Trophoblast cell (in vitro differentiated cells and primary cell): Measurements from ENCODE around the gene HPSE2.

Experiments
- DNase-seq, 2 donors: peaks; one replicate each; pipeline ENCODE4 v3.0.0-alpha.2; 2016
- H2AFZ ChIP-seq: 2 replicates; pipeline ENCODE4 v1.6.1; 2013; ENCODE audit warnings: low read length, moderate library complexity, mild to moderate bottlenecking; ENCODE audit not compliant: insufficient read depth, poor library complexity
- H2AK5ac ChIP-seq: 2 replicates; pipeline ENCODE4 v1.6.1; 2013; ENCODE audit warnings: mild to moderate bottlenecking, low read length
- H2BK120ac ChIP-seq: 2 replicates; pipeline ENCODE4 v1.6.1; 2013; ENCODE audit warnings: low read length, mild to moderate bottlenecking, moderate library complexity; ENCODE audit not compliant: insufficient read depth, poor library complexity
- H2BK12ac ChIP-seq: 2 replicates; pipeline ENCODE4 v1.6.1; 2013; ENCODE audit warnings: mild to moderate bottlenecking, low read length, moderate library complexity
- H2BK5ac ChIP-seq: 2 replicates; pipeline ENCODE4 v1.6.1; 2013; ENCODE audit warnings: low read length, low read depth, moderate library complexity, mild to moderate bottlenecking; ENCODE audit not compliant: poor library complexity
- H3K14ac ChIP-seq: 2 replicates; pipeline ENCODE4 v1.6.1; 2013; ENCODE audit warnings: mild to moderate bottlenecking, low read length
- H3K18ac ChIP-seq: 2 replicates; pipeline ENCODE4 v1.6.1; 2013; ENCODE audit warnings: mild to moderate bottlenecking, low read length
- H3K23ac ChIP-seq: 2 replicates; pipeline ENCODE4 v1.6.1; 2013; ENCODE audit warnings: low read length
- H3K27ac ChIP-seq: 2 replicates; pipeline ENCODE4 v1.5.1; 2013; ENCODE audit warnings: low read depth, mild to moderate bottlenecking, inconsistent platforms, low read length, moderate library complexity
- H3K27me3 ChIP-seq: 2 replicates; pipeline ENCODE4 v1.6.1; 2013; ENCODE audit warnings: inconsistent platforms, mild to moderate bottlenecking, low read length, moderate library complexity; ENCODE audit not compliant: insufficient read depth
- H3K36me3 ChIP-seq, 2 experiments: 1 replicate in 1 of 2; 2 replicates in 1 of 2; pipeline ENCODE4 v1.6.1; 2013; ENCODE audit warnings: low read length in 2 of 2, mild to moderate bottlenecking in 2 of 2, moderate library complexity in 1 of 2; ENCODE audit not compliant: insufficient read depth in 2 of 2, control insufficient read depth in 1 of 2
- H3K4ac ChIP-seq: 2 replicates; pipeline ENCODE4 v1.6.1; 2013; ENCODE audit warnings: low read depth, mild to moderate bottlenecking, low read length, moderate library complexity
- H3K4me1 ChIP-seq, 2 experiments: 1 replicate in 1 of 2; 2 replicates in 1 of 2; pipeline ENCODE4 v1.6.1; 2013; ENCODE audit warnings: low read length in 2 of 2, mild to moderate bottlenecking in 2 of 2, moderate library complexity in 1 of 2; ENCODE audit not compliant: insufficient read depth in 2 of 2, control insufficient read depth in 1 of 2
- H3K4me2 ChIP-seq: 2 replicates; pipeline ENCODE4 v1.6.1; 2013; ENCODE audit warnings: inconsistent platforms, mild to moderate bottlenecking, low read length, moderate library complexity
- H3K4me3 ChIP-seq: 2 replicates; pipeline ENCODE4 v1.5.1; 2013; ENCODE audit warnings: mild to moderate bottlenecking, low read depth, low read length, inconsistent platforms
- H3K79me1 ChIP-seq: one replicate; pipeline ENCODE4 v1.6.1; 2013; ENCODE audit warnings: low read length
- H3K79me2 ChIP-seq: 2 replicates; pipeline ENCODE4 v1.6.1; 2013; ENCODE audit warnings: low read length, mild to moderate bottlenecking; ENCODE audit not compliant: control insufficient read depth, insufficient read depth, poor library complexity
- H3K9ac ChIP-seq: 2 replicates; pipeline ENCODE4 v1.6.1; 2013; ENCODE audit warnings: mild to moderate bottlenecking, low read length
- H3K9me3 ChIP-seq: 2 replicates; pipeline ENCODE4 v1.6.1; 2013; ENCODE audit warnings: low read depth, mild to moderate bottlenecking, control low read depth, inconsistent platforms, low read length; ENCODE audit not compliant: insufficient read depth
- H4K12ac ChIP-seq: 2 replicates; pipeline ENCODE4 v1.6.1; 2013; ENCODE audit warnings: low read depth, mild to moderate bottlenecking, low read length, moderate library complexity
- H4K8ac ChIP-seq: 2 replicates; pipeline ENCODE4 v1.6.1; 2013; ENCODE audit warnings: low read depth, mild to moderate bottlenecking, low read length, moderate library complexity
- H4K91ac ChIP-seq: one replicate; pipeline ENCODE4 v1.6.1; 2013; ENCODE audit warnings: low read depth, mild to moderate bottlenecking, low read length, moderate library complexity
- WGBS: extraction: QIAGEN DNeasy Blood & Tissue Kit; methylation state at CpG from one replicate; pipeline ENCODE4 v1.1.7; 2013; ENCODE audit warnings: missing lambda C conversion rate; ENCODE audit not compliant: insufficient read length, insufficient coverage; ENCODE audit errors: extremely low coverage; 5-methylcytosine and 5-hydroxymethylcytosine counted together

HPSE2 gene

DNA sequence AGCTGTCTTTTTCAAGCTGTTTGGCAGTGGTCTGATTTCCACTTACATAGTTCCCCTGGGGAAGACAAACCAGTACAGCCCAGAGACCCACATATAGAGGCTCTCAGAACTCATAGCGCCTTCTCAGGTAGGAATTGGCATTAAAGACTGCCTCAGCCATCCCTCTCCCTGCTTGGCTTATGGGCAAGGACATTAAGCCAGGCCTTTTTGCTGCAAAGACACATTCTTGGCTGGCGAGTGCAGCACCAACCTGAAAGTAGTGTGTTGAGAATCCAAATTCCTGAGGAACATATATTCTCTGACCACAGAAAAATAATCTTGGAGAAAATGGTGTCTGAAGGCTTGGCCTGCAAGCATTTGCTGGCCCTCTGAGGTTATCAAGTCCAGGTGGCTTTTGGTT lies 749.7 kb downstream of the HPSE2 start:
- DNase-seq = no peak
- H3K79me2 ChIP-seq = no peaks in the 10 kb centered on the region
- H2BK5ac ChIP-seq = no peak overlapping the region
- no peaks in the 10 kb centered on the region for H3K79me1 ChIP-seq
- peaks cover 10% of the 10 kb centered on the region in 2 experiments for H3K4me1 ChIP-seq
- no CpG with 5 or more reads among the region's 2 CpGs for WGBS
- H3K36me3 ChIP-seq = no peaks in the 10 kb centered on the region
- no peak overlapping the region for H3K4me3 ChIP-seq
- H3K18ac ChIP-seq = no peak overlapping the region
- no peak overlapping the region for H2BK120ac ChIP-seq
- H4K8ac ChIP-seq = no peak overlapping the region
- H3K4ac ChIP-seq = no peak overlapping the region
- no peak overlapping the region for H2AK5ac ChIP-seq
- peak overlapping the region; percentile 27 for H3K27ac ChIP-seq
- no peak overlapping the region for H3K23ac ChIP-seq
- H2BK12ac ChIP-seq = no peak overlapping the region
- no peak overlapping the region for H3K4me2 ChIP-seq
- H2AFZ ChIP-seq = no peak overlapping the region
- no peak overlapping the region for H4K12ac ChIP-seq
- no peaks in the 10 kb centered on the region for H3K9me3 ChIP-seq
- no peak overlapping the region for H3K9ac ChIP-seq
- H3K27me3 ChIP-seq = no peaks in the 10 kb centered on the region
- no peak overlapping the region for H4K91ac ChIP-seq
- no peak overlapping the region for H3K14ac ChIP-seq

DNA sequence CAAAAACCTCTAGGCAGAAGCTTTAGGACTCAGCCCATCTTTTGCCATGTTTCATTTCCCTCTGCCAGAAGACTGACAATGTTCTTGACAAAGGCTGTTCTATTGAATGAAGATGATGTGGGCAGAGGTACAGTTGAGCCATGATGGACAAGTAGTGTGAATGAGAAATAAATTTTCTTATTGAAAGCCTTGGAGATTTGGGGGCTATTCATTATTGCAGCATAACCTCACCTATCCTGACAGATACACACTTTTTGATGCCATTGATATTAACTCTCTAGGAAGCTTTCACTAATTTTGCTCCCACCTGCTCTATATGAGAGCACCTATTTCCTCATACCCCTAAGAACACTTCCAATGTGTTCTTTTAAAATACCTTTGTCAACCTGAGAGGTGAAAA lies 752.0 kb downstream of the HPSE2 start:
- Histone ChIP-seq H3K14ac (no peak overlapping the region), H2AK5ac (no peak overlapping the region), H2AFZ (no peak overlapping the region), H3K36me3 (no peaks in the 10 kb centered on the region), H2BK5ac (no peak overlapping the region), H3K79me1 (peaks cover 5% of the 10 kb centered on the region), H3K9ac (no peak overlapping the region), H2BK12ac (no peak overlapping the region), H3K4me1 (peaks cover 11 to 12% of the 10 kb centered on the region in 2 experiments), H3K4ac (no peak overlapping the region), H4K12ac (no peak overlapping the region), H3K27me3 (no peaks in the 10 kb centered on the region), H3K18ac (no peak overlapping the region), H4K91ac (no peak overlapping the region), H2BK120ac (no peak overlapping the region), H3K4me3 (no peak overlapping the region), H3K9me3 (no peaks in the 10 kb centered on the region), H3K23ac (no peak overlapping the region), H4K8ac (no peak overlapping the region), H3K27ac (no peak overlapping the region), H3K79me2 (no peaks in the 10 kb centered on the region), H3K4me2 (no peak overlapping the region)
- no peak for DNase-seq

DNA sequence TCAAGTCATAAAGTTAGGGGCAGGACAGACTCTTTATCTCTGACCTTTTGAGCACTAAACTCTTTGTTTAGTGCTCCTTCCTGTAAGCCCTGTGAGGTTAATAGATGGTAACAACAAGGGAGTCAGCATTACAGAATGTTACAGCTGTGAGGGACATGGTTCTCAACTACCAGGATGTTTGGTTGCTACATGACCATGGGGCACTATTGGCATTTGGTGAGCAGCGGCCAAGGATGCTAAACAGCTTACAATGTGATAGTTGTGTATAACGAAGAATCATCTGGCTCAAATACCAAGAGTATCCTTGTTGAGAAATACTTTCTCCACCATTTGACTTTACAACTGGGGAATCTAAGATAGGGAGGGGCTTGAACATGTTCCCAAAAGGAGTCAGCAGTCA lies 753.6 kb downstream of the HPSE2 start:
- no peak overlapping the region for H3K9ac ChIP-seq
- no peaks in the 10 kb centered on the region for H3K9me3 ChIP-seq
- no peaks in the 10 kb centered on the region for H3K36me3 ChIP-seq
- H4K91ac ChIP-seq = no peak overlapping the region
- peaks cover 11 to 12% of the 10 kb centered on the region in 2 experiments for H3K4me1 ChIP-seq
- H3K4me2 ChIP-seq = no peak overlapping the region
- H3K23ac ChIP-seq = no peak overlapping the region
- no peak for DNase-seq
- no peak overlapping the region for H3K4ac ChIP-seq
- no peak overlapping the region for H3K14ac ChIP-seq
- no peak overlapping the region for H2BK120ac ChIP-seq
- peaks cover 5% of the 10 kb centered on the region for H3K79me1 ChIP-seq
- H3K27ac ChIP-seq = no peak overlapping the region
- H2BK12ac ChIP-seq = no peak overlapping the region
- no peak overlapping the region for H2AK5ac ChIP-seq
- no peak overlapping the region for H3K18ac ChIP-seq
- no peaks in the 10 kb centered on the region for H3K79me2 ChIP-seq
- no peak overlapping the region for H2AFZ ChIP-seq
- H4K12ac ChIP-seq = no peak overlapping the region
- H3K4me3 ChIP-seq = no peak overlapping the region
- no peak overlapping the region for H4K8ac ChIP-seq
- no CpG with 5 or more reads among the region's 2 CpGs for WGBS
- no peak overlapping the region for H2BK5ac ChIP-seq
- no peaks in the 10 kb centered on the region for H3K27me3 ChIP-seq

DNA sequence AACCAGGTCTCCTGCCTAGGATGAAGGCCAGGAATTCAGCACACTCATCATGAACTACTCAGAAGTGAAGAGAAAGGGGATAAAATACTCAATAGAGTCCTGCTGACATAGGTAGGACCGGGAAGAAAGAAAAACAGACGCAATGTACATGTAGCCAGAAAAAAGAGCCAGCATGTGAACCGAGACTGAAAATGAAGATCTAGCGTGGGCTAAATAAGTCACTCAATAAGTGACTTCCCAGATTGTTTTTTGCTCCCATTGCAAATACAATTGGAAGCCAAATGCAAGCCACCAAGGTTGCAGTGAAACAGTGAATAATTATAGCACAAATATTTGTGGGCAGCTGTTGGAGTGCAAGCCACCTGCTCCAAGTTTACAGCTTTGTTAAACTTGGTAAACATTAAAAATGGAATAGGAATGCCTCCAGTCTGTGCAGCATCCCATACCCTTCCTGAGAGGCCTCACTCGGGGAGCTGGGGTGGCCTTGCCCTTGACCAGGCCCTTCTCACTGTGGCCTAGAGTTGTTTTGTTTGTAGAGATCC lies 754.2 kb downstream of the HPSE2 start:
- no peak overlapping the region for H2BK5ac ChIP-seq
- H4K8ac ChIP-seq = no peak overlapping the region
- no peak overlapping the region for H3K4ac ChIP-seq
- no peaks in the 10 kb centered on the region for H3K36me3 ChIP-seq
- no peak overlapping the region for H3K23ac ChIP-seq
- no peak overlapping the region for H3K27ac ChIP-seq
- no peak overlapping the region for H3K9ac ChIP-seq
- H3K27me3 ChIP-seq = no peaks in the 10 kb centered on the region
- peaks cover 5% of the 10 kb centered on the region for H3K79me1 ChIP-seq
- no peaks in the 10 kb centered on the region for H3K9me3 ChIP-seq
- peaks cover 10 to 11% of the 10 kb centered on the region in 2 experiments for H3K4me1 ChIP-seq
- no peak overlapping the region for H4K12ac ChIP-seq
- no peak overlapping the region for H2BK12ac ChIP-seq
- no peak overlapping the region for H3K4me3 ChIP-seq
- no peak overlapping the region for H2BK120ac ChIP-seq
- H3K4me2 ChIP-seq = no peak overlapping the region
- H3K79me2 ChIP-seq = no peaks in the 10 kb centered on the region
- no peak overlapping the region for H4K91ac ChIP-seq
- no peak overlapping the region for H2AK5ac ChIP-seq
- no peak overlapping the region for H3K14ac ChIP-seq
- no CpG with 5 or more reads among the region's 5 CpGs for WGBS
- no peak overlapping the region for H2AFZ ChIP-seq
- H3K18ac ChIP-seq = no peak overlapping the region
- no peak for DNase-seq
